ENCODE data around the gene OCA2. TPM values are rescaled to one million over a fixed set of nuclear protein-coding genes. Genes with fewer than 3 reads are reported as not detected.
"Not testable (repeated sequence)": the region's sequence is repeated elsewhere in the genome, so short reads cannot be mapped to it uniquely, and the experiment has no call there.

Gene OCA2
- total RNA-seq, 1 donor: not detected

- TF ChIP-seq CTCF (IDR thresholded peaks at IDR 0.05; ENCODE audit: insufficient read depth, low read length): no peak
- no peak for DNase-seq (ENCODE audit: low read depth)
- no peak overlapping the region for H3K4me3 ChIP-seq (ENCODE audit: low read depth, low read length)
Observed at GRCh38 chr15:27850981-27851857, 247.9 kb downstream of the OCA2 start.

- TF ChIP-seq CTCF (IDR thresholded peaks at IDR 0.05; ENCODE audit: insufficient read depth, low read length): no peak
- no peak for DNase-seq (ENCODE audit: low read depth)
- H3K4me3 ChIP-seq (ENCODE audit: low read depth, low read length): no peak overlapping the region
Observed at GRCh38 chr15:27850050-27850449, 249.1 kb downstream of the OCA2 start.

- DNase-seq (ENCODE audit: low read depth); H3K4me3 ChIP-seq (ENCODE audit: low read depth, low read length): not testable (repeated sequence)
Observed at GRCh38 chr15:27848936-27849335, 250.2 kb downstream of the OCA2 start.

GRCh38 chr15:27847775-27848710 lies 251.1 kb downstream of the OCA2 start:
- H3K4me3 ChIP-seq (ENCODE audit: low read depth, low read length): no peak overlapping the region
- no peak for DNase-seq (ENCODE audit: low read depth)
- no peak for TF ChIP-seq CTCF (IDR thresholded peaks at IDR 0.05; ENCODE audit: insufficient read depth, low read length)

- no peak for DNase-seq (ENCODE audit: low read depth)
- no peak for TF ChIP-seq CTCF (IDR thresholded peaks at IDR 0.05; ENCODE audit: insufficient read depth, low read length)
- H3K4me3 ChIP-seq (ENCODE audit: low read depth, low read length): no peak overlapping the region
Observed at GRCh38 chr15:27846722-27847395, 252.3 kb downstream of the OCA2 start.

GRCh38 chr15:27845535-27846369 lies 253.4 kb downstream of the OCA2 start:
- H3K4me3 ChIP-seq (ENCODE audit: low read depth, low read length): no peak overlapping the region
- TF ChIP-seq CTCF (IDR thresholded peaks at IDR 0.05; ENCODE audit: insufficient read depth, low read length): no peak
- DNase-seq (ENCODE audit: low read depth): no peak
